Cardiac muscle cell (in vitro differentiated cells and primary cell): Measurements from ENCODE around the gene PAK6. TPM values are rescaled to one million over a fixed set of nuclear protein-coding genes. Genes with fewer than 3 reads are reported as not detected.

Source experiments
- DNase-seq, 2 donors: peaks; one replicate each; pipeline versions ENCODE4 v3.0.0 to v3.0.0-alpha.2; 2010 to 2017; ENCODE audit warnings: low read depth in 1 of 2, low spot score in 1 of 2
- H3K27ac ChIP-seq: fragments of 200-600 bp; sonication (generic); 2 replicates; pipeline ENCODE4 v1.5.1; 2016
- H3K27me3 ChIP-seq: fragments of 200-600 bp; sonication (generic); 2 replicates; pipeline ENCODE4 v1.6.0; 2016; ENCODE audit warnings: control low read depth
- H3K36me3 ChIP-seq: fragments of 200-600 bp; sonication (generic); 2 replicates; pipeline ENCODE4 v1.5.1; 2016; ENCODE audit warnings: control low read depth
- H3K4me1 ChIP-seq: fragments of 200-600 bp; sonication (generic); 2 replicates; pipeline ENCODE4 v1.8.1; 2017; ENCODE audit warnings: low read depth, mild to moderate bottlenecking, mixed run types
- H3K4me3 ChIP-seq: fragments of 200-600 bp; sonication (generic); 2 replicates; pipeline ENCODE4 v1.5.1; 2016; ENCODE audit warnings: mild to moderate bottlenecking
- H3K9me3 ChIP-seq: fragments of 200-600 bp; sonication (generic); 2 replicates; pipeline ENCODE4 v1.5.1; 2017; ENCODE audit warnings: low read depth, mild to moderate bottlenecking, control low read depth
- polyA plus RNA-seq: library from polyadenylated mRNA; unstranded; fragments of >200 nt; fragmentation: Nextera tagmentation; extraction: Ambion mirVana; gene quantifications from 2 replicates; pipeline ENCODE4 v1.2.1, GENCODE V29; 2016
- total RNA-seq: library from RNA; depleted of rRNA; stranded (reverse); fragments of >200 nt; gene quantifications from 2 replicates; pipeline ENCODE4 v1.2.3, GENCODE V29; 2016
- TF ChIP-seq, protein P1 (sequence below): IDR thresholded peaks from 2 replicates; pipeline ENCODE4 v1.5.1; 2012; ENCODE audit warnings: low read depth, mild to moderate bottlenecking, low read length

Gene PAK6
- total and polyA plus RNA-seq, 2 experiments from 2014 or later: 4.2 to 18.7 TPM

DNA sequence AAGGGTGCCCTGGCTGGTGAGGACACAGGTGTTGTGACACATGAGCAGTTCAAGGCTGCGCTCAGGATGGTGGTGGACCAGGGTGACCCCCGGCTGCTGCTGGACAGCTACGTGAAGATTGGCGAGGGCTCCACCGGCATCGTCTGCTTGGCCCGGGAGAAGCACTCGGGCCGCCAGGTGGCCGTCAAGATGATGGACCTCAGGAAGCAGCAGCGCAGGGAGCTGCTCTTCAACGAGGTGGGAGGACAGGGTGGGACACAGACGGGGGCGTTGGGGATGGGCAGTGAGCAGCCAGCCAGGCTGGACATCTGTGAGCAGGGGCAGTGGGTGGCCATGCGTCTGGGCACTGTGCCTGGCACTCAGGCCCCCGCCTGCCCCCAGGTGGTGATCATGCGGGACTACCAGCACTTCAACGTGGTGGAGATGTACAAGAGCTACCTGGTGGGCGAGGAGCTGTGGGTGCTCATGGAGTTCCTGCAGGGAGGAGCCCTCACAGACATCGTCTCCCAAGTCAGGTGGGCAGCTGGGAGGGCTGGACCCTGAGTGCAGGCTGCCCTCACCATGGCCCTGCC, 33.7 kb downstream of the PAK6 start:
- Histone ChIP-seq H3K9me3 (no peaks in the 10 kb centered on the region), H3K27ac (no peak overlapping the region), H3K36me3 (no peaks in the 10 kb centered on the region), H3K4me1 (no peaks in the 10 kb centered on the region), H3K27me3 (no peaks in the 10 kb centered on the region), H3K4me3 (no peak overlapping the region)
- TF ChIP-seq, protein P1, sequence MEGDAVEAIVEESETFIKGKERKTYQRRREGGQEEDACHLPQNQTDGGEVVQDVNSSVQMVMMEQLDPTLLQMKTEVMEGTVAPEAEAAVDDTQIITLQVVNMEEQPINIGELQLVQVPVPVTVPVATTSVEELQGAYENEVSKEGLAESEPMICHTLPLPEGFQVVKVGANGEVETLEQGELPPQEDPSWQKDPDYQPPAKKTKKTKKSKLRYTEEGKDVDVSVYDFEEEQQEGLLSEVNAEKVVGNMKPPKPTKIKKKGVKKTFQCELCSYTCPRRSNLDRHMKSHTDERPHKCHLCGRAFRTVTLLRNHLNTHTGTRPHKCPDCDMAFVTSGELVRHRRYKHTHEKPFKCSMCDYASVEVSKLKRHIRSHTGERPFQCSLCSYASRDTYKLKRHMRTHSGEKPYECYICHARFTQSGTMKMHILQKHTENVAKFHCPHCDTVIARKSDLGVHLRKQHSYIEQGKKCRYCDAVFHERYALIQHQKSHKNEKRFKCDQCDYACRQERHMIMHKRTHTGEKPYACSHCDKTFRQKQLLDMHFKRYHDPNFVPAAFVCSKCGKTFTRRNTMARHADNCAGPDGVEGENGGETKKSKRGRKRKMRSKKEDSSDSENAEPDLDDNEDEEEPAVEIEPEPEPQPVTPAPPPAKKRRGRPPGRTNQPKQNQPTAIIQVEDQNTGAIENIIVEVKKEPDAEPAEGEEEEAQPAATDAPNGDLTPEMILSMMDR: no peak
- no peak for DNase-seq

DNA sequence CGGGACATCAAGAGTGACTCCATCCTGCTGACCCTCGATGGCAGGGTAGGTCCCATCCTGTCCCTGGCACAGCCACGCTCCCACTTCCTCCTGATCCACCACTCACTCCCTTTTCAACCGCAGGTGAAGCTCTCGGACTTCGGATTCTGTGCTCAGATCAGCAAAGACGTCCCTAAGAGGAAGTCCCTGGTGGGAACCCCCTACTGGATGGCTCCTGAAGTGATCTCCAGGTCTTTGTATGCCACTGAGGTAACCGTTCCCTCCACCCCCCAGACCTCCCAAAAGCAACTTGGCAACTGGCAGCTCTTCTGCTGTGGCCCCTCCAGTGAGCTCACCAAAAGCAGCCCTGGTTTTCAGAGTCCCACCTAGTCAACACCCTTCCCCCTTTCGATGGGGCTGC, 34.6 kb downstream of the PAK6 start:
- TF ChIP-seq, protein P1: no peak
- no peaks in the 10 kb centered on the region for H3K9me3 ChIP-seq
- H3K27me3 ChIP-seq: no peaks in the 10 kb centered on the region
- H3K36me3 ChIP-seq: no peaks in the 10 kb centered on the region
- H3K27ac ChIP-seq: no peak overlapping the region
- H3K4me3 ChIP-seq: no peak overlapping the region
- DNase-seq: no peak
- peaks cover 1% of the 10 kb centered on the region for H3K4me1 ChIP-seq

DNA sequence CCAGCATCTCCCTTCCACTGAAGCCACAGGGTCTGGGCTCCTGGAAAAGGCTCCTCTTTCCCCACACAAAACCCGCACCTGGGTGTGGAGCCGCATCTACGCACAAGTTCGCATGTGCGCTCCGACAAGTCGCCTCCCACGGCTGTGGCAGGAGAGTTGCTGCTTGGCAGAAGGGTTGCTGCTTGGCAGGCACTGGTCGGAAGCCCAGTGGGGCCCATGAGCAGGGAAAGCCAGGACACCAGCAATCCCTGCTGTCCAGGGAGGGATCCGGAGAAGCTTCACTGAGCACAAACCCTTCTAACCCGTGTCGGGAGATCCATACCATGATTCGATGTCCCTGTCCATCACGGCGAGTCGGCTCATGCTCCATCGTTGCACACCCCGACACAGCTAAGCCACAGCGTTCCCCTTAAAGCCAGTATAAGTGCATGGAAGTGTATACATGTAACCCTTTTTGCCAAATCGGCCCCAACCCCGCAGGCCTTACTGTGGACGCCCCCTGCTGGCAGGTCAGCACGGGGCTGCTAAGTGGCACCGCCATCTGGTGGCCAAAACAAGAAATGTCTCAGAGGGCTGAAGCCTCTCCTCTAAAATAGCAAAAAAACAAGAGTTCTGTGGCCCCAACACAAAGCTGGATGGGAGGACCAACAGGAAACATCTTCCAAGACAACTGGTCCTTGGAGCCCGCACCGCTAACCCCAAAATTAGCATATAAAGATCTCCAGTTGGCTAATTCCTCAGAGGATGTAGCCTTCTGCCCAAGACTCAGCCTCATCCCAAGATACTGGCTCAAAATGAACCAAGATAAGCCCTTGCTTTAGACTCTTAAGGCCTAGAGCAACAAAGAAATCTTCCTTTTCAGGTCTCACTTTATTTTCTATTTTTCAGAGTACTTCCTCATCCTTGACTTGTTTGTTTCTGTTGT, 35.7 kb downstream of the PAK6 start:
- no peaks in the 10 kb centered on the region for H3K9me3 ChIP-seq
- TF ChIP-seq, protein P1: peak; percentile 100
- H3K4me3 ChIP-seq: no peak overlapping the region
- H3K27me3 ChIP-seq: no peaks in the 10 kb centered on the region
- peaks cover 10% of the 10 kb centered on the region for H3K4me1 ChIP-seq
- no peaks in the 10 kb centered on the region for H3K36me3 ChIP-seq
- no peak overlapping the region for H3K27ac ChIP-seq
- DNase-seq: peak; percentile 88 to 91

DNA sequence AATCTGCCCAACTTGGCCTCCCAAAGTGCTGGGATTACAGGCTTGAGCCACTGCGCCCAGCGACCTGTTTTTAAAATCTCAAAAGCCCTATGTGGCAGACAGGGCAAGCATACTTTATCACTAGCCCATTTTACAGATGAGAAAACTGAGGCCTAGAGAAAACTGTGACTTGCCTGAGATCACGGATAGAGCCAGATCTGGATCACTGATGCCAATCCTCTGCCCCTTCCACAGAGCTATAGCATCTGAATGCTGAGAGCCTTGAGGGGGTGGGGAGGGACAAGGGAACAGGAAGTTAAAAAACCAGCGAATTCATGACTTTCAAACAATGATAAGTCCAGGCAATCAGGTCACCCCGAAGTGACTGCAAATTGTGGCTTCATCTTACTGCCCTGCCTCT, 36.7 kb downstream of the PAK6 start:
- H3K27ac ChIP-seq: no peak overlapping the region
- H3K27me3 ChIP-seq: peaks cover 4% of the 10 kb centered on the region
- H3K36me3 ChIP-seq: no peaks in the 10 kb centered on the region
- DNase-seq: no peak
- no peak overlapping the region for H3K4me3 ChIP-seq
- peaks cover 20% of the 10 kb centered on the region for H3K4me1 ChIP-seq
- no peaks in the 10 kb centered on the region for H3K9me3 ChIP-seq
- TF ChIP-seq, protein P1: no peak

DNA sequence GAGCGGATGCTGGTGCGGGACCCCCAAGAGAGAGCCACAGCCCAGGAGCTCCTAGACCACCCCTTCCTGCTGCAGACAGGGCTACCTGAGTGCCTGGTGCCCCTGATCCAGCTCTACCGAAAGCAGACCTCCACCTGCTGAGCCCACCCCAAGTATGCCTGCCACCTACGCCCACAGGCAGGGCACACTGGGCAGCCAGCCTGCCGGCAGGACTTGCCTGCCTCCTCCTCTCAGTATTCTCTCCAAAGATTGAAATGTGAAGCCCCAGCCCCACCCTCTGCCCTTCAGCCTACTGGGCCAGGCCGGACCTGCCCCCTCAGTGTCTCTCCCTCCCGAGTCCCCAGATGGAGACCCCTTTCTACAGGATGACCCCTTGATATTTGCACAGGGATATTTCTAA, 37.1 kb downstream of the PAK6 start:
- TF ChIP-seq, protein P1: no peak

More for the DNA sequence above, 37.1 kb downstream of the PAK6 start:
- Histone ChIP-seq H3K4me1 (peaks cover 24% of the 10 kb centered on the region), H3K27ac (no peak overlapping the region), H3K9me3 (no peaks in the 10 kb centered on the region), H3K27me3 (peaks cover 7% of the 10 kb centered on the region), H3K4me3 (no peak overlapping the region), H3K36me3 (no peaks in the 10 kb centered on the region)
- DNase-seq: no peak
